NCI-H2107 treated with DMSO at 0.1 percent for 48 hours (cell line): ENCODE results near the gene MATK.

Experiments
- DNase-seq: peaks from one replicate; lab custom pipeline; 2025; ENCODE audit not compliant: unreplicated experiment; lab: John Stamatoyannopoulos, UW

The MATK gene

GRCh38 chr19:3753631-3754410 lies 32.4 kb downstream of the MATK start:
- no peak for DNase-seq

- no peak for DNase-seq
These were observed 33.7 kb downstream of the MATK start for GRCh38 chr19:3752492-3752891.

- no peak for DNase-seq
These were observed 34.9 kb downstream of the MATK start for GRCh38 chr19:3751236-3751635.

GRCh38 chr19:3750211-3750610 lies 36.0 kb downstream of the MATK start:
- no peak for DNase-seq

GRCh38 chr19:3748965-3749364 lies 37.2 kb downstream of the MATK start:
- DNase-seq: no peak

- no peak for DNase-seq
These were observed 39.7 kb downstream of the MATK start for GRCh38 chr19:3746371-3747056.

GRCh38 chr19:3745363-3746045 lies 40.7 kb downstream of the MATK start:
- DNase-seq: no peak

GRCh38 chr19:3743486-3743885 lies 42.7 kb downstream of the MATK start:
- no peak for DNase-seq

GRCh38 chr19:3740431-3740830 lies 45.8 kb downstream of the MATK start:
- no peak for DNase-seq

- DNase-seq: no peak
These were observed 47.5 kb downstream of the MATK start for GRCh38 chr19:3738477-3739220.

GRCh38 chr19:3737487-3738205 lies 48.5 kb downstream of the MATK start:
- DNase-seq: no peak

GRCh38 chr19:3736106-3736724 lies 50.0 kb downstream of the MATK start:
- DNase-seq: no peak

- no peak for DNase-seq
These were observed 51.9 kb downstream of the MATK start for GRCh38 chr19:3734310-3734600.

GRCh38 chr19:3733549-3734309 lies 52.5 kb downstream of the MATK start:
- no peak for DNase-seq

- DNase-seq: no peak
These were observed 54.1 kb downstream of the MATK start for GRCh38 chr19:3732108-3732507.

GRCh38 chr19:3730457-3730958 lies 55.7 kb downstream of the MATK start:
- DNase-seq: no peak
